GM10248 (cell line): ENCODE results near the gene PLAAT5.

Source experiments
- CTCF ChIA-PET: fragments of 300-600 bp; sonication (Branson Sonifier 250); formaldehyde crosslinking; extraction: SDS; loops from one replicate; lab custom pipeline; 2021; ENCODE audit warnings: antibody characterized with exemption; lab: Yijun Ruan, JAX
- POLR2A ChIA-PET: fragments of 350-650 bp; sonication (Branson Sonifier 250); formaldehyde crosslinking; extraction: SDS; loops from one replicate; lab custom pipeline; 2020; ENCODE audit warnings: antibody characterized with exemption; lab: Yijun Ruan, JAX
- DNase-seq: peaks from one replicate; pipeline ENCODE4 v3.0.0; 2012; ENCODE audit errors: extremely low spot score
- TF ChIP-seq, protein P1 (sequence below): IDR thresholded peaks from 2 replicates; pipeline ENCODE4 v1.5.1; 2012; ENCODE audit warnings: mild to moderate bottlenecking, low read depth; ENCODE audit errors: extremely low read depth, missing control alignments, control extremely low read depth

PLAAT5 gene

DNA sequence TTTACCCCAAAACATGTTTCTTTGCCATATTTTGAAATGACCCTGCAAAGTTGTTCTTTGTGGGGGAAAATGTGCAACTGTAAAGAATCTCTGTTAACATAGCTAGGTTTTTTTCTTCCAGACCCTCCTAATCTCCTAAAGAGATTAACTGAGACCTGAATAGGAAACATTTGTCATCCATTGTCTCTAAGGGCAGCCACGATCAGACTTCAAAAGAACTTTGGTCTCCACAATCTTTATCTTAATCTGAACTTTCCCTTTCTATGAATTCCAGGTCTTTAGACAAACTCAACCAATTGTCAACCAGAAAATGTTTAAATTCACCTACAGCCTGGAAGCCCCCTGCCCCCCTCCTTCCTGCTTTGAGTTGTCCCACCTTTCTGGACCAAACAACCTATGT, 10.3 kb upstream of the PLAAT5 start:
- CTCF ChIA-PET: interaction anchor here (2.0 kb wide), 1 partner anchor 12 kb away, joined by 5 read pairs; no protein-coding TSS in a partner anchor
- DNase-seq: no peak
- TF ChIP-seq, protein P1, sequence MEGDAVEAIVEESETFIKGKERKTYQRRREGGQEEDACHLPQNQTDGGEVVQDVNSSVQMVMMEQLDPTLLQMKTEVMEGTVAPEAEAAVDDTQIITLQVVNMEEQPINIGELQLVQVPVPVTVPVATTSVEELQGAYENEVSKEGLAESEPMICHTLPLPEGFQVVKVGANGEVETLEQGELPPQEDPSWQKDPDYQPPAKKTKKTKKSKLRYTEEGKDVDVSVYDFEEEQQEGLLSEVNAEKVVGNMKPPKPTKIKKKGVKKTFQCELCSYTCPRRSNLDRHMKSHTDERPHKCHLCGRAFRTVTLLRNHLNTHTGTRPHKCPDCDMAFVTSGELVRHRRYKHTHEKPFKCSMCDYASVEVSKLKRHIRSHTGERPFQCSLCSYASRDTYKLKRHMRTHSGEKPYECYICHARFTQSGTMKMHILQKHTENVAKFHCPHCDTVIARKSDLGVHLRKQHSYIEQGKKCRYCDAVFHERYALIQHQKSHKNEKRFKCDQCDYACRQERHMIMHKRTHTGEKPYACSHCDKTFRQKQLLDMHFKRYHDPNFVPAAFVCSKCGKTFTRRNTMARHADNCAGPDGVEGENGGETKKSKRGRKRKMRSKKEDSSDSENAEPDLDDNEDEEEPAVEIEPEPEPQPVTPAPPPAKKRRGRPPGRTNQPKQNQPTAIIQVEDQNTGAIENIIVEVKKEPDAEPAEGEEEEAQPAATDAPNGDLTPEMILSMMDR: no peak
- POLR2A ChIA-PET: no interaction called here

DNA sequence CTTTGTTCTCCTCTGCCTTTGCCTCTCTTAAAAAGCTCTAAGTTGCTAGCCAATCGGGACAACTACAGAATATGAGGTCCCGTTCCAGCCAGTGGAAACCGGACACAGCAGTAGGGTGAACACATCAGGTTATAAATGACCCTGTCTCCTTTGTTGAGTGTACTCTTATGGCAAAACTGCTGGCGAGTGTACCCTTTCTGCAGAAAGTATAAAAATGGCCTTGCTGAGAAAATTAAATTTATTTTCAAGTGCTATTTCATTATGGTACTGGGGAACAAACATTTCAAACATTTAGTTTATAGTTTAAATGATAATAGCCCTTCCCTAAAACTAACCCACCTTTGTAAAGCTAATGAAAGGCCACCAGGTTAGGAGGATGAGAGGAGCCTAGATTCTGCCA, 8.9 kb upstream of the PLAAT5 start:
- ChIA-PET POLR2A (no interaction called here), CTCF (interaction anchor here (2.0 kb wide), 1 partner anchor 10 kb away, joined by 5 read pairs; no protein-coding TSS in a partner anchor)
- DNase-seq: no peak
- TF ChIP-seq, protein P1: no peak

DNA sequence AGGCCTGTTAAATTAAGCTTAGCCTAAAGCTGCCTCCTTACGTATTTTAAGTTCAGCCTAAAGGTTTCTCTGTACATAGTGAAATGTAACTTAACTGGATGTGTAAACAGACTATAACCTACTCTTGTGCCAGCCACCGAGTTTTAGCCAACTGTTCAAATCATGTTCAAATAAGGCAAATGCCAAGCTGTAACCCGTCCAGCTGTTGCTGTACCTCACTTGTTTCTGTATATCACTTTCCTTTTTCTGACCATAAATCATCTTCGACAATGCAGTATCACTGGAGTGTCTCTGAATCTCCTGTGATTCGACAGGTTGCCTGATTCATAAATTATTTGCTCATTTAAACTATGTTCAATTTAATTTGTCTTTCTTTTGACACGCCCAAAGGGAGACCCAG, 4.0 kb upstream of the PLAAT5 start:
- POLR2A ChIA-PET: no interaction called here
- TF ChIP-seq, protein P1: no peak
- CTCF ChIA-PET: interaction anchor here (1.3 to 1.6 kb wide), 3 partner anchors 11 to 16 kb away, joined by 3 to 9 read pairs (median 4); partner anchors contain the start of gene LGALS12
- DNase-seq: no peak

DNA sequence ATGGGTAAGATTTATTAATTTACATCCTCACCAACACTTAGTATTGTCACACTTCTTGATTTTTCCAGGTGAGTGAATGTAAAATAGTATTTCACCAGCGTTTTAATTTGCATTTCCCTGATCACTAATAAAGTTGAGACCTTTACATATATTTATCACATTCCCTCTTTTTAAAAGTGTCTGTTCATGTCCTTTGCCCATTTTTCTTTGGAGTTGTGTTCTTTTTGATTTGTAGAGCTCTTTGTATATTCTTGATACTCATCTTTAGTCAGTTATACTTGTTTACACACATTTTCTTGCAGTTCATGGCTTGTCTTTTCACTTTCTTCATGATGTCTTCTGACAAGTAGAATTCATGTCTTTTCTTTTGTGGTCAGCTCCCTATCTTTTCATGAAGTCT, 2.2 kb upstream of the PLAAT5 start:
- POLR2A ChIA-PET: no interaction called here
- no peak for DNase-seq
- TF ChIP-seq, protein P1: no peak
- CTCF ChIA-PET: interaction anchor here (4.4 kb wide), 1 partner anchor 144 kb away, joined by 17 read pairs; no protein-coding TSS in a partner anchor

DNA sequence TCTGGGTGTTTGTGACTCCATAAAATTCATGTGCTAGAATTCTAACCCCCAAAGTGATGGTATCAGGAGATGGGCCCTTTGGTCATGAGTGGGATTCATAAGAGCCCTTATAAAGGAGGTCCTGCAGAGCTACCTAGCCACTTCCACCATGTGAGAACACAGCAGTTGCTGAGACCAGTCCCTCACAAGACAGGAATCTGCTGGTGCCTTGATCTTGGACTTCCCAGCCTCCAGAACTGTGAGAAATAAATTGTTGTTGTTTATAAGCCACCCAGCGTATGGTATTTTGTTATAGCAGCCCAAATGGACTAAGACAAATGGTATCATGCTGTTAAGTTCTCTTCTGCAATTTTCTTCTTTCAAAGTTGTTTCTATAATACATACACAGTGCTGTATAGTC, 1.5 kb upstream of the PLAAT5 start:
- TF ChIP-seq, protein P1: no peak
- ChIA-PET POLR2A (no interaction called here), CTCF (interaction anchor here (4.4 to 5.7 kb wide), 2 partner anchors 13 to 145 kb away, joined by 17 to 47 read pairs; no protein-coding TSS in a partner anchor)
- no peak for DNase-seq

DNA sequence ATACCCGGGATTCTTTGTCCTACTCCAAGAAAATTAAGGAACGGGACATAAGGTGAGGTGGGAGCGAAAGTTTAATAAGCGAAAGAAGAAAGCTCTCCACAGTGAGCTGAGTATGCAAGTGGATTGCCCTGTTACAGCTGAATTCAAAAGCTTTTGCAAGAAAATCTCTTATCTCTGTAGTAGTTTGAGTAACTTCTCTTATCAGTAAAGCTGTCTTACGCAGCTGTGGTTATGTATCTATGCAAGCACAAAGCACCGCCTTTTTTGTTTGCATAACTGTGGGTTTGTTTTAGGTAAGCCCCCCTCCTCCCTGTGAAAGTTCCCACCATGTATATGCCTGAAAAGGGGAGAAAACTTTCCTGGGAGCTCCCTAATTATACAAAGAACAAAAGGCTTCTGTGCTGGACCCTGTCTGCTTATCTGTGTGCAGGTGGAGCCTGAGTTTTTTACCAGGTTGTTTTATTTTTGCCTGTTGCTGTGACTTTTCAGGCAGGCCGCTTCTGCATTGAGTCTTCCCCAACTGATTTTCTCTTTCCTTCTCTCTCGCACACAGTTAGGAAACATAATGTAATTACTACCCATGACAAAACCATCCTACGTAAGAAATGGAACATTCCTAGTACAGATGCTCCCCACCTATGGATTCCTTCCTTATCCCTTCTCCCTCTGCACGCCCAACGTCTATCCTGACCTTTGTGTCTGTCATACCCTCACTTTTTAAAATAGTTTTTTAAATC, 837 bp upstream of the PLAAT5 start:
- CTCF ChIA-PET: interaction anchor here (4.4 to 5.7 kb wide), 2 partner anchors 13 to 146 kb away, joined by 17 to 47 read pairs; no protein-coding TSS in a partner anchor
- POLR2A ChIA-PET: no interaction called here
- no peak for DNase-seq
- TF ChIP-seq, protein P1: no peak
